Left colon (tissue), 2 donors: Measurements from ENCODE around the gene QSOX2. TPM values are rescaled to one million over a fixed set of nuclear protein-coding genes. Genes with fewer than 3 reads are reported as not detected.

ENCODE experiments used
- ATAC-seq: fragments of 200-7000 bp; cut with Tn5 transposase; one replicate; pipeline ENCODE4 v1.9.1; 2020; ENCODE audit warnings: mild to moderate bottlenecking, moderate library complexity
- DNase-seq, 2 donors: peaks; one replicate each; pipeline ENCODE4 v3.0.0-alpha.2; 2020
- intact Hi-C, 2 donors: fragments of 100-400 bp; cut with DNase I in 1 of 2; cut with micrococcal nuclease in 1 of 2; formaldehyde crosslinking; loops; one replicate each; pipeline versions ENCODE4 v1.11.2 to v1.14.0; 2022; cut with DNase I, micrococcal nuclease
- total RNA-seq, 2 donors: library from RNA; stranded (reverse); fragmentation: NEBNext Ultra II Directional; extraction: Animal tissue kit (Norgen Biotek cat#: 25700); gene quantifications; one replicate each; pipeline ENCODE4 v1.2.1, GENCODE V29; 2021
- donor health status: DM: no; HTN: no; CAD: no.
- donor health status: DM: yes; HTN: yes; CAD: no.

The QSOX2 gene
- total RNA-seq, 2 donors from 2014 or later, result 6.1 to 7.4 TPM

- intact Hi-C loops, result no loop called here
- peak; percentile 44 for ATAC-seq
Measured at GRCh38 chr9:136255896-136256890, 10.6 kb upstream of the QSOX2 start.

GRCh38 chr9:136255166-136255538 is 9.5 kb upstream of the QSOX2 start:
- intact Hi-C loops, result no loop called here
- no peak for DNase-seq
- ATAC-seq, result no peak

More at GRCh38 chr9:136255896-136256890, 10.6 kb upstream of the QSOX2 start:
- no peak for DNase-seq

GRCh38 chr9:136254381-136255165 is 9.0 kb upstream of the QSOX2 start:
- ATAC-seq, result no peak
- intact Hi-C loops, result no loop called here
- no peak for DNase-seq

GRCh38 chr9:136253246-136254130 is 7.9 kb upstream of the QSOX2 start:
- intact Hi-C loops, result no loop called here
- DNase-seq, result no peak
- no peak for ATAC-seq

- DNase-seq, result no peak
- intact Hi-C loops, result no loop called here
- ATAC-seq, result no peak
Measured at GRCh38 chr9:136252846-136253245, 7.2 kb upstream of the QSOX2 start.

- no peak for DNase-seq
- no peak for ATAC-seq
- intact Hi-C loops, result no loop called here
Measured at GRCh38 chr9:136252281-136252680, 6.7 kb upstream of the QSOX2 start.

- DNase-seq (no peak), ATAC-seq (no peak)
- intact Hi-C loops, result no loop called here
Measured at GRCh38 chr9:136251264-136252115, 5.9 kb upstream of the QSOX2 start.

- DNase-seq (no peak), ATAC-seq (no peak)
- intact Hi-C loops, result no loop called here
Measured at GRCh38 chr9:136250676-136251075, 5.1 kb upstream of the QSOX2 start.

GRCh38 chr9:136249877-136250559 is 4.4 kb upstream of the QSOX2 start:
- intact Hi-C loops, result no loop called here
- ATAC-seq, result no peak
- no peak for DNase-seq

- intact Hi-C loops, result no loop called here
- ATAC-seq (no peak), DNase-seq (no peak)
Measured at GRCh38 chr9:136248951-136249876, 3.6 kb upstream of the QSOX2 start.

- no peak for ATAC-seq
- no peak for DNase-seq
- intact Hi-C loops, result no loop called here
Measured at GRCh38 chr9:136247947-136248637, 2.5 kb upstream of the QSOX2 start.

GRCh38 chr9:136247551-136247916 is 1.9 kb upstream of the QSOX2 start:
- DNase-seq, result no peak
- intact Hi-C loops, result no loop called here
- ATAC-seq, result no peak

GRCh38 chr9:136246849-136247550 is 1.4 kb upstream of the QSOX2 start:
- no peak for ATAC-seq
- intact Hi-C loops, result no loop called here

GRCh38 chr9:136244969-136245218 is 718 bp downstream of the QSOX2 start:
- ATAC-seq, result no peak

More at GRCh38 chr9:136246849-136247550, 1.4 kb upstream of the QSOX2 start:
- DNase-seq, result no peak

GRCh38 chr9:136244122-136244968 is 1.3 kb downstream of the QSOX2 start:
- DNase-seq, result no peak
- intact Hi-C loops, result no loop called here
- no peak for ATAC-seq

More at GRCh38 chr9:136244969-136245218, 718 bp downstream of the QSOX2 start:
- intact Hi-C loops, result no loop called here
- no peak for DNase-seq
